Upper lobe of right lung (tissue), 1 donor: ENCODE results near the gene UFD1. TPM values are rescaled to one million over a fixed set of nuclear protein-coding genes. Genes with fewer than 3 reads are reported as not detected.

Source experiments
- ATAC-seq: fragments of 200-7000 bp; cut with Tn5 transposase; one replicate; pipeline ENCODE4 v1.9.1; 2020; ENCODE audit warnings: mild to moderate bottlenecking, moderate library complexity
- DNase-seq: peaks from one replicate; pipeline ENCODE4 v3.0.0-alpha.2; 2020
- H3K27ac ChIP-seq: fragments of 200-600 bp; one replicate; pipeline ENCODE4 v1.8.0; 2022
- H3K27me3 ChIP-seq: fragments of 200-600 bp; one replicate; pipeline ENCODE4 v1.8.0; 2022; ENCODE audit warnings: mild to moderate bottlenecking
- H3K36me3 ChIP-seq: fragments of 200-600 bp; one replicate; pipeline ENCODE4 v1.8.0; 2022
- H3K4me1 ChIP-seq: fragments of 200-600 bp; one replicate; pipeline ENCODE4 v1.8.0; 2022
- H3K4me3 ChIP-seq: fragments of 200-600 bp; one replicate; pipeline ENCODE4 v1.8.0; 2022; ENCODE audit warnings: mild to moderate bottlenecking
- H3K9me3 ChIP-seq: fragments of 200-600 bp; one replicate; pipeline ENCODE4 v1.8.0; 2022
- CTCF ChIP-seq: fragments of 200-600 bp; IDR thresholded peaks from one replicate; pipeline ENCODE4 v1.8.0; 2022; ENCODE audit warnings: antibody characterized with exemption
- intact Hi-C: fragments of 100-400 bp; cut with DNase I; formaldehyde crosslinking; loops from one replicate; pipeline ENCODE4 v1.11.0; 2022
- total RNA-seq: library from RNA; stranded (reverse); fragmentation: NEBNext Ultra II Directional; extraction: Animal tissue kit (Norgen Biotek cat#: 25700); gene quantifications from one replicate; pipeline ENCODE4 v1.2.1, GENCODE V29; 2021
- donor health status: DM: no; HTN: yes; CAD: no; lungs with severe emphysema.

The UFD1 gene
- total RNA-seq, 1 donor from 2014 or later, result 43.1 TPM

- DNase-seq (no peak), ATAC-seq (no peak)
- H3K27ac ChIP-seq, result peak overlapping the region; percentile 78
- H3K36me3 ChIP-seq, result peaks cover 4% of the 10 kb centered on the region
- no peak for TF ChIP-seq CTCF
- intact Hi-C loops, result loop anchor here (10.0 kb wide), 1 partner anchor 89 kb away; no protein-coding TSS in a partner anchor
- H3K9me3 ChIP-seq, result no peaks in the 10 kb centered on the region
- H3K4me1 ChIP-seq, result peaks cover 5% of the 10 kb centered on the region
- H3K27me3 ChIP-seq, result peaks cover 53% of the 10 kb centered on the region
- no peak overlapping the region for H3K4me3 ChIP-seq
Observed at GRCh38 chr22:19525666-19526065, 46.7 kb upstream of the UFD1 start.

GRCh38 chr22:19525116-19525660, 46.2 kb upstream of the UFD1 start:
- H3K27ac ChIP-seq, result peak overlapping the region; percentile 78
- TF ChIP-seq CTCF, result no peak

GRCh38 chr22:19524170-19525115, 45.5 kb upstream of the UFD1 start, which contains the start of gene CLDN5:
Gene CLDN5 (minus strand): TSS chr22:19524410. CDS start chr22:19524255, 155 bp downstream.
- DNase-seq (no peak), ATAC-seq (peak; percentile 59)
- H3K27me3 ChIP-seq, result peaks cover 46% of the 10 kb centered on the region
- intact Hi-C loops, result loop anchor here (10.0 kb wide), 1 partner anchor 90 kb away; no protein-coding TSS in a partner anchor
- no peak for TF ChIP-seq CTCF
- peaks cover 5% of the 10 kb centered on the region for H3K4me1 ChIP-seq
- H3K9me3 ChIP-seq, result no peaks in the 10 kb centered on the region
- peak within 1 kb of the TSS; percentile 78 for H3K27ac ChIP-seq
- H3K36me3 ChIP-seq, result peaks cover 4% of the 10 kb centered on the region
- H3K4me3 ChIP-seq, result peak within 1 kb of the TSS; percentile 49

More at GRCh38 chr22:19525116-19525660, 46.2 kb upstream of the UFD1 start:
- peaks cover 49% of the 10 kb centered on the region for H3K27me3 ChIP-seq
- H3K9me3 ChIP-seq, result no peaks in the 10 kb centered on the region
- peaks cover 5% of the 10 kb centered on the region for H3K4me1 ChIP-seq
- ATAC-seq (peak; percentile 35), DNase-seq (no peak)
- H3K36me3 ChIP-seq, result peaks cover 4% of the 10 kb centered on the region
- peak overlapping the region; percentile 49 for H3K4me3 ChIP-seq
- intact Hi-C loops, result loop anchor here (10.0 kb wide), 1 partner anchor 90 kb away; no protein-coding TSS in a partner anchor

GRCh38 chr22:19523240-19524169, 44.5 kb upstream of the UFD1 start:
- H3K4me3 ChIP-seq, result peak overlapping the region; percentile 49
- DNase-seq (no peak), ATAC-seq (no peak)
- peak overlapping the region; percentile 78 for H3K27ac ChIP-seq
- intact Hi-C loops, result loop anchor here (10.0 kb wide), 1 partner anchor 91 kb away; no protein-coding TSS in a partner anchor
- TF ChIP-seq CTCF, result no peak
- peaks cover 5% of the 10 kb centered on the region for H3K4me1 ChIP-seq
- peaks cover 39% of the 10 kb centered on the region for H3K27me3 ChIP-seq
- peaks cover 4% of the 10 kb centered on the region for H3K36me3 ChIP-seq
- H3K9me3 ChIP-seq, result no peaks in the 10 kb centered on the region

- DNase-seq (no peak), ATAC-seq (no peak)
- peak overlapping the region; percentile 49 for H3K4me3 ChIP-seq
- peaks cover 4% of the 10 kb centered on the region for H3K36me3 ChIP-seq
- TF ChIP-seq CTCF, result no peak
- H3K27me3 ChIP-seq, result peaks cover 35% of the 10 kb centered on the region
- intact Hi-C loops, result loop anchor here (10.0 kb wide), 1 partner anchor 92 kb away; no protein-coding TSS in a partner anchor
- H3K4me1 ChIP-seq, result peaks cover 3% of the 10 kb centered on the region
- no peaks in the 10 kb centered on the region for H3K9me3 ChIP-seq
- H3K27ac ChIP-seq, result peak overlapping the region; percentile 78
Observed at GRCh38 chr22:19522881-19523239, 43.9 kb upstream of the UFD1 start.
